GM19239 (cell line): ENCODE measurements around the gene TOPBP1.
"Not testable (repeated sequence)": the region's sequence is repeated elsewhere in the genome, so short reads cannot be mapped to it uniquely, and the experiment has no call there.

ENCODE experiments used
- DNase-seq: peaks from one replicate; pipeline ENCODE4 v3.0.0; 2011; ENCODE audit warnings: low spot score; ENCODE audit not compliant: insufficient read length
- FAIRE-seq: peaks from 2 replicates; lab custom pipeline; 2011; peaks lifted over from hg19 to GRCh38; lab: Jason Lieb, UNC

Gene TOPBP1

GRCh38 chr3:133675631-133676335 lies 14.0 kb upstream of the TOPBP1 start:
- FAIRE-seq (no peak), DNase-seq (no peak)

DNA sequence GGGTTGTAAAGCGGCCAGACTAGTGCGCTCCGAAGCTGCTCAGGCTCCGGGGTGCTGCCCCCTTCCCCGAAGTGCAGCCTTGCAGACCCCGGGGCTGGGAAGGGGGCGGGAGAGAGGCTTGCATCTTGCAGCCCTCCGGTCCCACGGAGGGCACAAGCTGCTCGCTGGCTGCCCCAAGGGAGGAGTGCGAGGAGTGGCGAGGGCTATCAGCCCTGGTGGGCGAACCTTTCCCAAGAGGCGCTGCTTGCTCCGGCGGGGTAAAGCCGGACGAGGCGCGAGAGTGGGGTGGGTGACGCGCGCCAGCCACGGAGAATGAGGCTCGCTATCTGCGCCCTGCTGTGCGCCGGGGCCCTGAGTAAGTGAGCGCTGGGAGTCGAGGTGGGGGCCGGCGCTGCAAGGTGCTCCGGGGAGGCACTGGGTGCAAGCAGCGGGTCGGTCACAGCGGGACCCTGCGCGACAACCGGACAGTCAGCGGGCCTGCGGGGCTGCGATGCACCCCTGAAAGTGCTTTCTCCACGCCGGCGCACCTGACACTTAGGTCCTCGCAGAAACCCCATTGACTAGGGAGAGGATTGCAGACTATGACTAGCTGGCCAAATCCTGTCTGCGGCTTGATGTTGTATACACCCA lies 12.7 kb upstream of the TOPBP1 start:
- DNase-seq (no peak), FAIRE-seq (no peak)

DNA sequence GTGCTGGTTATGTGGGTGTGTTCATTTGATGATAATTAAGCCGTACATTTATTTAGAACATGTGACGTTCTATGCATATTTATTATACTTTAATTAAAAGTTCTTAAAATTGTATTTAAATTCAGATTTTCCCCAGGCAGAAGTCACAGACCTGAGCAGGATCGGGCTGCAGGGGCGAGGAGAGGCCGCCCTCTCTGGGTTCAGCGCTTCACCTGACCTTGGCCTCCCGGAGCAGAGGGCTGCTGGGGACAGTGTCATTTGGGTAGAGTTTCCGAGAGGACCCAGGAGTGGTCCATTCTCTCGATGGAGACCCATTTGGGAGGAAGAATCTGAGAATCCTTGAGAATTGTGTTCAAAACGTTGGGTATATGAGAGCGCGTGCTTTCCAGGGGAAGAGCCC lies 12.0 kb upstream of the TOPBP1 start:
- DNase-seq = no peak
- no peak for FAIRE-seq

GRCh38 chr3:133672461-133672860 lies 10.7 kb upstream of the TOPBP1 start:
- FAIRE-seq (no peak), DNase-seq (no peak)

DNA sequence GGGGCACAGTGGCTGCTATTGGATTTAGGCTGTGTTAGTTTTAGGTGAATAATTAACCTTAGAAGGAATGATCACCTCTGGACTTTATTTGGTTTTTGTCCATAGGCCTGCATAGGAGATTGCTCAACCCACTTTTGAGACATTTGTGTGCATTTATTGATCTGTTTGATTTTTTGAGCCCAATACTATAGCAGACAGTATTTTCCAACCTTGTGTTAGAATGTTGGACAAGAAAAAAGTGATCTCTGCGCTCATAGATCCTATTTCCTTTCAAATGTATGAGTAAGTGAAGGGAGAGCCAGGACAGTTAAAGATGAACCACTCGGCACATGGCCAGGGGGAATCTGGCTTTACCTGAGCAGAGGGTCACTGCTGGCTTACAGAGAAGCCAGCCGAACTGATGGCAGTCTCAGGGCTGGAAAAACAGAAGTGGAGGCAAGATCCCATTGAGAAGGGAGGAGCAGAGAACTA lies 8.8 kb upstream of the TOPBP1 start:
- FAIRE-seq (no peak), DNase-seq (no peak)

- FAIRE-seq = no peak
- no peak for DNase-seq
Measured at GRCh38 chr3:133669949-133670524, 8.3 kb upstream of the TOPBP1 start.

DNA sequence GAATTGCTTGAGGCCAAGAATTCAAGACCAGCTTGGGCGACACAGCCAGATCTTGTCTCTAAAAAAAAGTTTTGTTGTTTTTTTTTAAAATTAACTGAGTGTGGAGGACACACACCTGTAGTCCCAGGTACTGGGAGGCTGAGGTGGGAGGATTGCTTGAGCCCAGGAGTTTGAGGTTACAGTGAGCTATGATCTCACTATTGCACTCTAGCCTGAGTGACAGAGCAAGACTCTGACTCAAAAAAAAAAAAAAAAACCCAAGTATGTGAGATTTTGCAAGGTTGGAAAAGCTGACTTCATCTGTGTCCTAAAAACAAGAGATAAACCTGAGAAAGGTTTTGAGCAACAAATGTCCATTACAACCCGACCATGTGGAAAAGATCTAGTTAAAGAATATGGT lies 5.4 kb upstream of the TOPBP1 start:
- FAIRE-seq (no peak), DNase-seq (no peak)

- DNase-seq, FAIRE-seq: not testable (repeated sequence)
Measured at GRCh38 chr3:133665188-133665587, 3.4 kb upstream of the TOPBP1 start.

DNA sequence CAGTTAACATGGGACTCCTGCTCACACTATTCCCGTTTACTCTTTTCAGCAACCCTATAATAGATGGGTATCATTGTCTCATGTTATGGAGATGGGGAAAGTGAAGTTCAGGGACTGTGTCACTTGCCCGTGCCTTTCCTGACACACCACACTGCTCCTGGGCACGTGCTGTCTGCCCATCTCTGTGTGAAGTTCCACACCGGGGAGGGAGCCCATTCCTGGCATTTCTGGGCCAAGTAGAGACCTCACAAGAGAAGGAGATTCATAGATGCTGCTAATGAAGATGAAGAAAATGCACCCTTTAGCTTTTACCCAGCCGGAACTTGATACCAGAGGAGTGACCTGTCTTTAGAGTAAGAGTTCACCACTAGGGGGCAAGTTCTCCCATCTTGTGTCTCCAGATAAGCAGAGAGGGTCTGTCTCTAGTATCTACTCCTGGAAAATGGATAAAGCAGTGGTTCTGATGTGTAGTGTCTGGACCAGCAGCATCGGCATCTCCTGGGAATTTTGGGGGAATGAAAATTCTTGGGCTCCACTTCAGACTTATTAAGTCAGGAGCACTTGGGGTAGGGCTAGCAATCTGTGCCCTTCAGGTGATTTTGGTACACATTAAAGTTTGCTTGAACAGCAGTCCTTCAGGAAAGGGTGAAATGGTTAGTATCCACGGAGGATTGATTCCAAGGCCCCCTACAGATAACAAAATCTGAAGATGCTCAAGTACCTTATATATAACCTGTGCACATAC lies 2.0 kb upstream of the TOPBP1 start:
- peak; percentile 79 for FAIRE-seq

DNA sequence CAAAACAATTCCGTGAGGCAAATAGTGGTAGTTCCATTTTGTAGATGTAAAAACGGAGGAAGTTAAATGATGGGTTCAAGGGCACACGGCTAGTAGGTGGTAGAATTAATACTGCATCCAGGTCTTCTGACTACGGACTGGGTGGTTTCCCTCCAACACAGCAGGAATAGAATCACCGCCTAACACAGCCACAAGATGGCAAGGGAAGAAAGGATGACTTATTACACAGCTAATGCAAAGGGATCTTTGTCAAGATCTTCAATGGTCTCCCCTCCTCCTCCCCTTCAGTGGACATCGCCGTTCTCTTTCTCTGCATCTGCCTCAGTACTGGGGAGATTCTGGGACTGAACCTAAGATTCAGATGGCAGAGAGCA lies 524 bp upstream of the TOPBP1 start:
- FAIRE-seq (no peak), DNase-seq (no peak)

More for the DNA sequence above, 2.0 kb upstream of the TOPBP1 start:
- peak; percentile 44 for DNase-seq

DNA sequence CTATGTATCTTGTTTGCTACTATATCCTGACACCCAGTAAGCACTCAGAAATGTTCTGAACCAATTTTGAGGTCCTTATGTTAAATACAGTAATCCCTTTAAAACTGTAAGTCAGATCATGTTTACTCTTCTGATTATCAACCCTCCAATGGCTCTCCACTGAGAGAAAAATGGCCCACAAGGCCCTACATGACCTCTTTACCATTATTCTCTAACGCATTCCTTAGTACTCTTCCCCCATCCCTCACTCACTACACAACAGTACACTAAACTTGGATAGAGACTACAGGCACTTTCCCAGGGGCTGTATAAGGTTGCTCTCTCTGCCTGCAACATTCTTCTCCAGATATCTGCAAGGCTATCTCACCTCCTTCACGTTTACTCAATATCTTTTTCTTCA lies 1.9 kb downstream of the TOPBP1 start:
- no peak for FAIRE-seq
- DNase-seq = no peak

DNA sequence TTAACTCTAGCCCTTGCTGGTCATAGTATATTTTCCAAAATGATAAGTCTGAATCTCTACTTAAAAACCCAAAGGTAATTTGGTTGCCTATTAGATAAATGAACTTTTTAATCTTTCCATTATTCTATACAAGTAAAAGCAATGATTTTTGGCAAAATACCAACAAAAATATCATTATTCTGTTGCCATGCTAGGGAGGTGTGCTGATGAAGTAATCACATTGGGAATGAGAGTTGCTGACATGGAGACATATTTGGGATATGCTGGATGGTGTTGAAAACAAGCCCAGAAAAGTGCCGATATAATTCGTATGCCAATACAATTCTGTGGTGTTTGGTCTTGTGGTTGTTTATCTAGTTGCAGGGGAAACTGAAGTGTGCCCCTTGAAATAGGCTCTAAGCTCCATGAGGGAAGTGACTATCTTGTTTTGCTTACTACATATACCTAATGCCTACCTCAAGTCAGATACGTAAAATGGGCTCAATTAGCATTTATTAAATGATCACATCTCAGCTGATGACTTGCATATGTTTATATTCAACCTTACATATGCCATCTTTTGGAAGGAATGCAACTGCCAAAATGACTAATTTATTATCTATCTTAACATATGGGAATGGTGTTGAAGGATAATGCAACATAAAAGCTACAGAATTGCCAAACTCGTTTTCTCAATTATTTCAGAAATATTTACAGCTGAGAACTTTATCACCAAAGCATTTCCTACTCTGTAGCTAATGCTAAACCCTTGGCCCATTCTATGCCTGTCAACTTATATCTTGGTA lies 5.8 kb downstream of the TOPBP1 start:
- no peak for FAIRE-seq
- no peak for DNase-seq

- FAIRE-seq = no peak
Measured at GRCh38 chr3:133649486-133650068, 12.2 kb downstream of the TOPBP1 start.

DNA sequence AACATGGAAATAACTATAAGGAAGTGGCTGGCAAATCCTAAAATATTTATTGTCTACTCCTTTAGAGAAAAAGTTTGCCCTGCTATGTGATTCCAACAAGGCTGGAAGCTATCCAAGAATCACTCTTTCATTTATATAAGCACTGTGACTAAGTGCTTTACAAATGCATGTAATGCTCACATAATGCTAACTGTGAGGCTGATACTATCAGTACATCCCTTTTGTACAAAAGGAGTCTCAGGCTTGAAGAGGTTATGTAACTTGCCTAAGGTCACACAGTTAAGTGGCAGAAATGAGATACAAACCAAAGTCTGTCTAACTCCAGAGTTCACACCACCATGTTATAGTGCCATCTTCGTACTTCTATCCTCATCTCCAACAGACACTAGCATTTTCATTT lies 17.0 kb downstream of the TOPBP1 start:
- DNase-seq (no peak), FAIRE-seq (no peak)

More at GRCh38 chr3:133649486-133650068, 12.2 kb downstream of the TOPBP1 start:
- DNase-seq = no peak

DNA sequence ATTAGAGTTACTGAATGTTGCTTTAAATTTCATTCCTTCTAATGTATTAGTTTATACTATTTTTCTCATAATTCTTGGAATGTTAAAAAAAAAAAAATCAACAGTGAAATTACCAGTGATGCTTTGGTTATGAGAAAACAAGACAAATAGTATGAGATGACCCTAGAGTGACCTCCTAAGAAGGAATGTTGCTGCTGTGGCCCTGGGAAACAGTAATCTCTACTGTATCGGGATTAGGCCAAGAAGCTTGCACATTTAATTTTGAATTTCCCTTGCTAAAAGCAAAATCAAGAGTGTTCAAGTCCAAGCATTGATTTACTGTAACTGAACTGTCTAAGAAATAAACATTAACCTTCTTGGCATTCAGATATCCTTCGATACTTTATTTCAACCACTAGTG lies 18.1 kb downstream of the TOPBP1 start:
- FAIRE-seq (no peak), DNase-seq (no peak)

GRCh38 chr3:133641254-133641653 lies 20.5 kb downstream of the TOPBP1 start:
- DNase-seq (no peak), FAIRE-seq (no peak)

GRCh38 chr3:133633439-133633838 lies 28.3 kb downstream of the TOPBP1 start:
- DNase-seq (no peak), FAIRE-seq (no peak)

- FAIRE-seq (no peak), DNase-seq (no peak)
Measured at GRCh38 chr3:133629146-133629545, 32.6 kb downstream of the TOPBP1 start.

DNA sequence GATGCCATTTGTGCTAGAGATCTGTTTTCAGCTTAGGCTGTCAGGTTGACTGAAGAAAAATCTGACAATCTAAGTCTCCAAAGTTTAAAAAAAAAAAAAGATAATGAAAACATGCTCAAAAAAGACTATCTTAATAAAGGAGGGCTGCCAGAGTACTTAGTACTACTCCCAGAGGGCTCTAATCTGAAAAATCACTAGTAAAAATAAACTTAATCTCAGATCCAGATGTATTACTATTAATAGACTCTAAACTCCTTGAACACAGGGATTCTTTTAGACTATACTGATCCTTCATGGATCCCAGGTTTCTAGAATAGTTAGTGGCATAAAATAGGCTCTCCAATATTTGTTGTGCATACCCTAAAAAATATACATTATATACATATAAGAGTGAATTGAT lies 34.0 kb downstream of the TOPBP1 start:
- no peak for FAIRE-seq
- DNase-seq = no peak
